GM12878 (cell line): ENCODE data around the gene GAB3.

Source experiments
- CTCF ChIP-seq, 3 experiments: IDR thresholded peaks in 2 of 3; conservative IDR thresholded peaks in 1 of 3; 2 replicates each; pipeline ENCODE4 v1.5.1; 2011; ENCODE audit warnings: low read depth in 3 of 3, low read length in 3 of 3, mild to moderate bottlenecking in 3 of 3, control low read depth in 2 of 3, moderate library complexity in 2 of 3, inconsistent platforms in 1 of 3, mixed read lengths in 1 of 3; ENCODE audit not compliant: control insufficient read depth in 2 of 3, insufficient read depth in 1 of 3; ENCODE audit errors: extremely low read depth in 1 of 3
- GABPA ChIP-seq: IDR thresholded peaks from 2 replicates; pipeline ENCODE4 v1.6.1; 2014; ENCODE audit warnings: antibody characterized with exemption, low read depth, mild to moderate bottlenecking, inconsistent platforms
- NFXL1 ChIP-seq: fragments of 450-650 bp; IDR thresholded peaks from 2 replicates; pipeline ENCODE4 v1.6.1; 2017; ENCODE audit warnings: antibody characterized with exemption, mild to moderate bottlenecking, borderline replicate concordance
- POLR2A ChIP-seq: IDR thresholded peaks from 2 replicates; pipeline ENCODE4 v1.6.1; 2011; ENCODE audit warnings: low read depth, mild to moderate bottlenecking, low read length
- SMARCA5 ChIP-seq: fragments of 450-650 bp; IDR thresholded peaks from 2 replicates; pipeline ENCODE4 v1.6.1; 2017; ENCODE audit warnings: mild to moderate bottlenecking
- SRF ChIP-seq, 2 experiments: IDR thresholded peaks; 2 replicates each; pipeline ENCODE4 v1.6.1; 2011; ENCODE audit warnings: low read depth in 2 of 2, low read length in 2 of 2, mild to moderate bottlenecking in 1 of 2, moderate library complexity in 1 of 2
- SUZ12 ChIP-seq: fragments of 200-600 bp; sonication (generic); IDR thresholded peaks from one replicate; pipeline ENCODE4 v1.6.1; 2018; ENCODE audit warnings: antibody characterized with exemption, mild to moderate bottlenecking; ENCODE audit not compliant: unreplicated experiment
- USF2 ChIP-seq: IDR thresholded peaks from 2 replicates; pipeline ENCODE4 v1.6.1; 2011; ENCODE audit warnings: low read depth, low read length, improper control_type of control experiment, borderline replicate concordance
- YY1 ChIP-seq: IDR thresholded peaks from 2 replicates; pipeline ENCODE4 v1.6.1; 2011; ENCODE audit warnings: low read depth, mild to moderate bottlenecking, low read length
- ZNF274 ChIP-seq: IDR thresholded peaks from one replicate; pipeline ENCODE4 v1.8.0; 2011; ENCODE audit not compliant: insufficient read length, insufficient read depth

GRCh38 chrX:154727418-154727817, 23.5 kb downstream of the GAB3 start:
- TF ChIP-seq CTCF (IDR thresholded peaks at IDR 0.05 in 2 of 3, conservative IDR thresholded peaks at IDR 0.05 in 1 of 3; ENCODE audit: control insufficient read depth in 2 of 3, extremely low read depth in 1 of 3, insufficient read depth in 1 of 3, low read depth in 3 of 3, low read length in 3 of 3) (no peak), ZNF274 (no peak), USF2 (no peak), POLR2A (no peak), NFXL1 (no peak), GABPA (no peak), YY1 (no peak), SRF (IDR thresholded peaks at IDR 0.05; ENCODE audit: low read depth in 2 of 2, low read length in 2 of 2) (no peak), SMARCA5 (no peak), SUZ12 (no peak)
